GM12801 (cell line): ENCODE data around the gene SHROOM3.

Experiments used
- CTCF ChIP-seq: IDR thresholded peaks from one replicate; pipeline ENCODE4 v1.5.1; 2011; ENCODE audit warnings: control low read depth; ENCODE audit not compliant: insufficient read length; ENCODE audit errors: extremely low read depth

Gene SHROOM3

DNA sequence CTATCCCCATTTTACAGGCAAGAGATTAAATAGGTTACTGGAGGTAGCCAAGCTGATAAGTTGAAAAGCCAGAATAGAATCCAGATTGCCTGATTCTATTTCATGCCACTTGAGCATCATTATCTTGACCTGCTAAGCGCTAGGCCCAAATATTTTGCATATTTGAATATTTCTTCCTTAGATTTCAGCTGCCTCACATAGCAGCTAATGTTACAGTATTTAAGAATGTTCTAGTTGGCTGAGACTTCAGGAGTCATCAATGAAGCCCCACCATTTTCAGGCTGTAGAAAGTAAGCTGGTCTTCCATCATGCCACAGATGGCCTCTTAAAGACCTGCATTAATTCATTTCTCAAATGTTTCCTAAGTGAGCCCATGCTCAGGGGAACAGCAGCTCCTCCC lies 121.4 kb downstream of the SHROOM3 start:
- no peak for TF ChIP-seq CTCF

GRCh38 chr4:76558396-76559235 lies 123.6 kb downstream of the SHROOM3 start:
- TF ChIP-seq CTCF: no peak

DNA sequence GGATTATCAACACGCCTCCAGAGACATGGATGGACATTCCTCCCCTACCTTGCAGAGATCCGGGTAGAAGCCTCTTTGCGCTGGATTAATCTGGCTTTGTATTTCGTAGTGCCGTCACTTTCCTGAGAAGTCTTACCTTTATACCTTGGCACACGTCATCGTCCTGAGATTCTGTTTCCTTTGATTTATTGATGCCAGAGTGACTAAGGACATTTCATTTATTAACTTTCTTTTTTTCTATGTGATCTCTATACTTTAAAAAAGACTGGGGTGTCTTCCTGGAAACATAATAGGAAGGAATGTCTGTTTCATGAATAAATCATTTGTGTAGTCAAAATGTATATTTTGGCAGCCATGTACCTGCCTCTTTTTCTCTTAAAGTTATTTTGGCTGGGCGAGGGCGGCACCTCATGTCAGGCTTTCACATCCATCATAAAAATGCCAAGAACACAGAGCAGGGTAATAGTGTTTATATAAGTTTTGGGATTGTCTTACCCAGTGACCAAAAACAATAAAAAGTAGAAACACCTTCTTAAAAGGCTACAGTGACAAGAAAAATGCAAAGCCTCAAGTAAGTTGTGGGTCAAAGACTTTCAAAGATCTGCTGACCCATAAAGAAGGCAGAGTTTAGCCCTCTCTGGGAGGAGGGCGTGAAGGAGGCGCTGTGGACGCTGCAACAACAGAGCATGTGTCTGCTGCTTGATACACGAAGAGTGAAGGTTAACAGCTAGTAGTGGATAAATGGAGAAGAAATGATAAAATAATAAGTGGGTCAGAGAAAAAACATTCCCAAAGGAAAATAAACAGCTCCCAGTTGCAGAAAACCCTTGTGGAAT lies 124.4 kb downstream of the SHROOM3 start:
- TF ChIP-seq CTCF: no peak

DNA sequence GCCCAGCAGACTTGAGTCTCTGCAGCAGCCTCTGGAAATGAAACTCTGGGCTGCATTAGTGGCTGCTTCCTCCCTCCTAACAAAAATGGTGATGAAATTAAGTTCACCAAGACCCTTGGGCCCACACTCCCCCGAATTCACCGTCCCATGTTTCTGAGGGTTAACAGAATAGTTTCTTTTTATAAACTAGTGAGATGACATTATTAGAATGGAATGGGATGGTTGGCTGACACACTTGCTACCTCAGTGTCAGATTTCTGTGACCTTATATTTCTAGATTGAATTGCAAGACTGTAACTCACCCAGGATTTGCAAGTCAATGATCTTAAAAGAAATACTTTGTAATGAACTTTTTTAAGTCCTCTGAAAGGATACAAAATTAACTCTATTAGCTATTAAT lies 127.1 kb downstream of the SHROOM3 start:
- TF ChIP-seq CTCF: no peak

DNA sequence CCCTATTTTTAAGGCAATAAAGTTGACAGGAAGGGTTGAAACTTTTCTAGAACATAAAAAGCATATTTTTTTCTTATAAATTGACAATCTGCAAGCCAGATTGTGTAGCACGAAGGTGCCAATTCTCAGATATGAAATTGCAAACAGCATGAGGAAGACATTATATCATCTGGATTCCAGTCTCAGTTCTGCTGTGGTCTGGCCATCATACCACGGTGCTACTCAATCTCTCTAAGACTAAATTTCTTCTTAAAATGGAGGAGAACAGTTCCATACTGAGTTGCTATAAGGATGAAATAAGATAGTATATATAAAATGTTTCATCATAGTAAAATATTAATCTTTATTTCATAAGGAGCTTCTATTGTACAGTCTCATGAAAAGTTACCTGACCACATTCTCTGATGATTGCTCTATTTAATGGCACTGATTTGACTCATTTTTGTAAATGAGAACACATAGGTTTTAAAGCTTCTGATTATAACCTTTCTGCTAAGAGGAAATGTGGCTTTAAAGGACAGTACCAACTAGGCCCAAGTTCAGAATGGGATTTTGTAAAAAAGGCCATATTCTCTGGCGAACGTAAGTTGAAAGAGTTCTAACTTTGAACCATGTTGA lies 127.9 kb downstream of the SHROOM3 start:
- TF ChIP-seq CTCF: no peak

- TF ChIP-seq CTCF: no peak
Measured at GRCh38 chr4:76563454-76564122, 128.6 kb downstream of the SHROOM3 start.
